HG03097 (cell line): ENCODE measurements around the gene ASCC3.

ENCODE experiments used
- ATAC-seq: cut with Tn5 transposase; IDR thresholded peaks from one replicate; pipeline ENCODE4 v1.9.1; 2021; ENCODE audit not compliant: unreplicated experiment, low FRiP score

The ASCC3 gene

GRCh38 chr6:100512203-100512862, 368.8 kb downstream of the ASCC3 start:
- no peak for ATAC-seq

- ATAC-seq = no peak
Measured at GRCh38 chr6:100509101-100509500, 372.0 kb downstream of the ASCC3 start.

- ATAC-seq = no peak
Measured at GRCh38 chr6:100506651-100507050, 374.5 kb downstream of the ASCC3 start.

- ATAC-seq = no peak
Measured at GRCh38 chr6:100504786-100505737, 376.1 kb downstream of the ASCC3 start.

- ATAC-seq = no peak
Measured at GRCh38 chr6:100503043-100503705, 378.0 kb downstream of the ASCC3 start.

GRCh38 chr6:100493206-100493888, 387.8 kb downstream of the ASCC3 start:
- no peak for ATAC-seq

- no peak for ATAC-seq
Measured at GRCh38 chr6:100491952-100492670, 389.0 kb downstream of the ASCC3 start.

- ATAC-seq = no peak
Measured at GRCh38 chr6:100490065-100490464, 391.1 kb downstream of the ASCC3 start.

GRCh38 chr6:100488244-100488643, 392.9 kb downstream of the ASCC3 start:
- no peak for ATAC-seq

GRCh38 chr6:100487638-100488037, 393.5 kb downstream of the ASCC3 start:
- ATAC-seq = no peak

GRCh38 chr6:100485268-100485667, 395.9 kb downstream of the ASCC3 start:
- no peak for ATAC-seq

GRCh38 chr6:100484474-100484873, 396.7 kb downstream of the ASCC3 start:
- ATAC-seq = no peak

GRCh38 chr6:100482698-100483097, 398.4 kb downstream of the ASCC3 start:
- ATAC-seq = no peak

GRCh38 chr6:100479179-100480035, 401.7 kb downstream of the ASCC3 start:
- ATAC-seq = peak; percentile 43

GRCh38 chr6:100475554-100476320, 405.4 kb downstream of the ASCC3 start:
- ATAC-seq = peak; percentile 77

- ATAC-seq = no peak
Measured at GRCh38 chr6:100473182-100473581, 407.9 kb downstream of the ASCC3 start.

GRCh38 chr6:100472674-100473073, 408.5 kb downstream of the ASCC3 start:
- ATAC-seq = peak; percentile 87

- no peak for ATAC-seq
Measured at GRCh38 chr6:100470422-100471120, 410.6 kb downstream of the ASCC3 start.
